WTC11 (cell line): ENCODE data around the gene PPOX. TPM values are rescaled to one million over a fixed set of nuclear protein-coding genes. Genes with fewer than 3 reads are reported as not detected.
A peak's percentile ranks its signal among the peaks of the same experiment; 100 is the strongest.

ENCODE experiments used
- CREM ChIP-seq: sonication (generic); formaldehyde crosslinking; IDR thresholded peaks from 2 replicates; pipeline ENCODE4 v1.8.1; 2022; ENCODE audit warnings: mild to moderate bottlenecking, missing genetic modification reagents, moderate library complexity
- ELF4 ChIP-seq: sonication (generic); formaldehyde crosslinking; IDR thresholded peaks from 2 replicates; pipeline ENCODE4 v1.8.1; 2022; ENCODE audit warnings: low read depth, mild to moderate bottlenecking, moderate library complexity, missing genetic modification reagents
- EMX1 ChIP-seq: fragments of 250-450 bp; sonication (Bioruptor Pico); IDR thresholded peaks from 2 replicates; pipeline ENCODE4 v1.8.0; 2021; ENCODE audit warnings: mild to moderate bottlenecking
- FOXK1 ChIP-seq: sonication (generic); formaldehyde crosslinking; IDR thresholded peaks from 2 replicates; pipeline ENCODE4 v1.8.0; 2022; ENCODE audit warnings: mild to moderate bottlenecking, moderate library complexity, missing genetic modification reagents
- FOXP1 ChIP-seq: sonication (generic); formaldehyde crosslinking; IDR thresholded peaks from 2 replicates; pipeline ENCODE4 v1.8.0; 2022; ENCODE audit warnings: missing genetic modification reagents, mild to moderate bottlenecking, moderate library complexity, borderline replicate concordance
- IRF2 ChIP-seq: sonication (generic); formaldehyde crosslinking; IDR thresholded peaks from 2 replicates; pipeline ENCODE4 v1.8.0; 2022; ENCODE audit warnings: low read depth, missing genetic modification reagents, borderline replicate concordance
- JUN ChIP-seq: sonication (generic); formaldehyde crosslinking; IDR thresholded peaks from 2 replicates; pipeline ENCODE4 v1.8.0; 2023; ENCODE audit warnings: mild to moderate bottlenecking, missing genetic modification reagents
- NR2C2 ChIP-seq: sonication (generic); formaldehyde crosslinking; IDR thresholded peaks from 2 replicates; pipeline ENCODE4 v1.8.0; 2022; ENCODE audit warnings: mild to moderate bottlenecking, missing genetic modification reagents
- RELA ChIP-seq: sonication (generic); formaldehyde crosslinking; IDR thresholded peaks from 2 replicates; pipeline ENCODE4 v1.8.1; 2022; ENCODE audit warnings: missing genetic modification reagents, mild to moderate bottlenecking, borderline replicate concordance
- TCF7 ChIP-seq: sonication (generic); formaldehyde crosslinking; IDR thresholded peaks from 2 replicates; pipeline ENCODE4 v1.8.0; 2022; ENCODE audit warnings: mild to moderate bottlenecking, low read depth, missing genetic modification reagents, moderate library complexity
- ZNF416 ChIP-seq: fragments of 250-450 bp; sonication (Bioruptor Pico); IDR thresholded peaks from 2 replicates; pipeline ENCODE4 v1.9.0; 2021; ENCODE audit warnings: mild to moderate bottlenecking, inconsistent platforms
- ZNF671 ChIP-seq: fragments of 250-450 bp; sonication (Bioruptor Pico); IDR thresholded peaks from 2 replicates; pipeline ENCODE4 v1.8.0; 2021; ENCODE audit warnings: mild to moderate bottlenecking
- total RNA-seq: library from RNA; stranded (reverse); gene quantifications from 3 replicates; pipeline ENCODE4 v1.2.3, GENCODE V29; 2021
- TF ChIP-seq, protein P1 (sequence below): sonication (generic); formaldehyde crosslinking; IDR thresholded peaks from 2 replicates; pipeline ENCODE4 v1.8.1; 2023; ENCODE audit warnings: mild to moderate bottlenecking, missing genetic modification reagents, borderline replicate concordance
- TF ChIP-seq, protein P2 (sequence below): sonication (generic); formaldehyde crosslinking; IDR thresholded peaks from 2 replicates; pipeline ENCODE4 v1.8.0; 2022; ENCODE audit warnings: missing genetic modification reagents
- TF ChIP-seq, protein P3 (sequence below): sonication (generic); formaldehyde crosslinking; IDR thresholded peaks from 2 replicates; pipeline ENCODE4 v1.8.1; 2022; ENCODE audit warnings: low read depth, missing genetic modification reagents, borderline replicate concordance
- TF ChIP-seq, protein P4 (sequence below): fragments of 250-450 bp; sonication (Bioruptor Pico); IDR thresholded peaks from 2 replicates; pipeline ENCODE4 v1.8.0; 2021; ENCODE audit warnings: mild to moderate bottlenecking
- TF ChIP-seq, protein P5 (sequence below): sonication (generic); formaldehyde crosslinking; IDR thresholded peaks from 2 replicates; pipeline ENCODE4 v1.8.1; 2022; ENCODE audit warnings: low read depth, mild to moderate bottlenecking, moderate library complexity, missing genetic modification reagents, borderline replicate concordance
- TF ChIP-seq, protein P6 (sequence below): fragments of 250-450 bp; sonication (Bioruptor Pico); IDR thresholded peaks from 2 replicates; pipeline ENCODE4 v1.9.0; 2021; ENCODE audit warnings: mild to moderate bottlenecking, borderline replicate concordance

The PPOX gene
- total RNA-seq, 1 experiment from 2014 or later, result 44.8 TPM

DNA sequence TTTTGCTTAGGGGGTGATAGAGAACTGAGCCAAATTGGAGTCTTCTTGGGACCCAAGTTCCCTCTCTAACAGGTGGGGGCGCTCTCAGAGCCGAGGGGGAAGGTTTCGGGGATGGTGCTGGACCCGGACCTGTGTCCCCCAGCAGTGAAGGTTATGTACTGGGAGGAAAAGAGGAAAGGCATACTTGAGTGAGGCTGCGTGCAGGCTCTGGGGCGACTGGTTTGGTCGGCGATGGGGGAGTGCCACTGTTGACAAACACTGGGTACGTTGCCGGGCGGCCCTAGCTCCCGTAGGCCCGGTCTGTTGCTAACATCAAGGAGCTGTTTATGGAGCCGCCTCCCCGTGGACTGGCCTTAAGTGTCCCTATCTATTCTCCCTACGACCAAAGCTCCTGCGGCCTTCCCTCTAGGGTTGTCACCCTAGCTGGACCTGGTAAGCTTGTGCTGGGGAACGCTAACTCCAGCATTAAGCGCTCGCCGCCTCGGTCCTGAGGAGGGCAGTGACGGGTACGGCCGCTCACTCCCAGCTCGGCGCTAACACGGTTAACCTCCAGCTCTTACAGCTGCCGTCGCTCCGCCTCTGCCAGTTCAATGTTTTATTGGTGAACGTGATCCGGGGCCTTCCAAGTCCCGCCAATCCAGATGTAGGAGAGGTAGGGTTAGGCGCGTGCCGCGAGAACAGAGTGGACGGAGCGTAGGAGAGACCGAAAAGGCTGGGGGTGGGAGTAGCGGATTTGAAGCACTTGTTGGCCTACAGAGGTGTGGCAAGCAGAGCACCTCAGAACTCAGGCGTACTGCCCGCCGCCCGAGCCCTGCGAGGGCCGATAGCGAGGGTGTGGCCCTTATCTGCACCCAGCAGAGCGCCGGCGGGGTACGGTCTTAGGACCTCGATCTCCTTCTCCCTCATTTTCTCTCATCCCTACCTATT is at the start of gene PPOX (continued):
- TF ChIP-seq, protein P1, sequence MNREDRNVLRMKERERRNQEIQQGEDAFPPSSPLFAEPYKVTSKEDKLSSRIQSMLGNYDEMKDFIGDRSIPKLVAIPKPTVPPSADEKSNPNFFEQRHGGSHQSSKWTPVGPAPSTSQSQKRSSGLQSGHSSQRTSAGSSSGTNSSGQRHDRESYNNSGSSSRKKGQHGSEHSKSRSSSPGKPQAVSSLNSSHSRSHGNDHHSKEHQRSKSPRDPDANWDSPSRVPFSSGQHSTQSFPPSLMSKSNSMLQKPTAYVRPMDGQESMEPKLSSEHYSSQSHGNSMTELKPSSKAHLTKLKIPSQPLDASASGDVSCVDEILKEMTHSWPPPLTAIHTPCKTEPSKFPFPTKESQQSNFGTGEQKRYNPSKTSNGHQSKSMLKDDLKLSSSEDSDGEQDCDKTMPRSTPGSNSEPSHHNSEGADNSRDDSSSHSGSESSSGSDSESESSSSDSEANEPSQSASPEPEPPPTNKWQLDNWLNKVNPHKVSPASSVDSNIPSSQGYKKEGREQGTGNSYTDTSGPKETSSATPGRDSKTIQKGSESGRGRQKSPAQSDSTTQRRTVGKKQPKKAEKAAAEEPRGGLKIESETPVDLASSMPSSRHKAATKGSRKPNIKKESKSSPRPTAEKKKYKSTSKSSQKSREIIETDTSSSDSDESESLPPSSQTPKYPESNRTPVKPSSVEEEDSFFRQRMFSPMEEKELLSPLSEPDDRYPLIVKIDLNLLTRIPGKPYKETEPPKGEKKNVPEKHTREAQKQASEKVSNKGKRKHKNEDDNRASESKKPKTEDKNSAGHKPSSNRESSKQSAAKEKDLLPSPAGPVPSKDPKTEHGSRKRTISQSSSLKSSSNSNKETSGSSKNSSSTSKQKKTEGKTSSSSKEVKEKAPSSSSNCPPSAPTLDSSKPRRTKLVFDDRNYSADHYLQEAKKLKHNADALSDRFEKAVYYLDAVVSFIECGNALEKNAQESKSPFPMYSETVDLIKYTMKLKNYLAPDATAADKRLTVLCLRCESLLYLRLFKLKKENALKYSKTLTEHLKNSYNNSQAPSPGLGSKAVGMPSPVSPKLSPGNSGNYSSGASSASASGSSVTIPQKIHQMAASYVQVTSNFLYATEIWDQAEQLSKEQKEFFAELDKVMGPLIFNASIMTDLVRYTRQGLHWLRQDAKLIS (CRISPR knock-in tag), result no peak
- peak; percentile 89 for TF ChIP-seq FOXK1 (CRISPR knock-in tag)
- TF ChIP-seq, protein P2, sequence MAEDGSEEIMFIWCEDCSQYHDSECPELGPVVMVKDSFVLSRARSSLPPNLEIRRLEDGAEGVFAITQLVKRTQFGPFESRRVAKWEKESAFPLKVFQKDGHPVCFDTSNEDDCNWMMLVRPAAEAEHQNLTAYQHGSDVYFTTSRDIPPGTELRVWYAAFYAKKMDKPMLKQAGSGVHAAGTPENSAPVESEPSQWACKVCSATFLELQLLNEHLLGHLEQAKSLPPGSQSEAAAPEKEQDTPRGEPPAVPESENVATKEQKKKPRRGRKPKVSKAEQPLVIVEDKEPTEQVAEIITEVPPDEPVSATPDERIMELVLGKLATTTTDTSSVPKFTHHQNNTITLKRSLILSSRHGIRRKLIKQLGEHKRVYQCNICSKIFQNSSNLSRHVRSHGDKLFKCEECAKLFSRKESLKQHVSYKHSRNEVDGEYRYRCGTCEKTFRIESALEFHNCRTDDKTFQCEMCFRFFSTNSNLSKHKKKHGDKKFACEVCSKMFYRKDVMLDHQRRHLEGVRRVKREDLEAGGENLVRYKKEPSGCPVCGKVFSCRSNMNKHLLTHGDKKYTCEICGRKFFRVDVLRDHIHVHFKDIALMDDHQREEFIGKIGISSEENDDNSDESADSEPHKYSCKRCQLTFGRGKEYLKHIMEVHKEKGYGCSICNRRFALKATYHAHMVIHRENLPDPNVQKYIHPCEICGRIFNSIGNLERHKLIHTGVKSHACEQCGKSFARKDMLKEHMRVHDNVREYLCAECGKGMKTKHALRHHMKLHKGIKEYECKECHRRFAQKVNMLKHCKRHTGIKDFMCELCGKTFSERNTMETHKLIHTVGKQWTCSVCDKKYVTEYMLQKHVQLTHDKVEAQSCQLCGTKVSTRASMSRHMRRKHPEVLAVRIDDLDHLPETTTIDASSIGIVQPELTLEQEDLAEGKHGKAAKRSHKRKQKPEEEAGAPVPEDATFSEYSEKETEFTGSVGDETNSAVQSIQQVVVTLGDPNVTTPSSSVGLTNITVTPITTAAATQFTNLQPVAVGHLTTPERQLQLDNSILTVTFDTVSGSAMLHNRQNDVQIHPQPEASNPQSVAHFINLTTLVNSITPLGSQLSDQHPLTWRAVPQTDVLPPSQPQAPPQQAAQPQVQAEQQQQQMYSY, result peak; percentile 33; the same call in 1 of the 2 replicates
- TF ChIP-seq NR2C2 (CRISPR knock-in tag), result no peak
- no peak for TF ChIP-seq ELF4 (CRISPR knock-in tag)
- peak; percentile 64; the same call in 1 of the 2 replicates for TF ChIP-seq CREM (CRISPR knock-in tag)
- TF ChIP-seq EMX1 (CRISPR knock-in tag), result no peak
- TF ChIP-seq, protein P3, sequence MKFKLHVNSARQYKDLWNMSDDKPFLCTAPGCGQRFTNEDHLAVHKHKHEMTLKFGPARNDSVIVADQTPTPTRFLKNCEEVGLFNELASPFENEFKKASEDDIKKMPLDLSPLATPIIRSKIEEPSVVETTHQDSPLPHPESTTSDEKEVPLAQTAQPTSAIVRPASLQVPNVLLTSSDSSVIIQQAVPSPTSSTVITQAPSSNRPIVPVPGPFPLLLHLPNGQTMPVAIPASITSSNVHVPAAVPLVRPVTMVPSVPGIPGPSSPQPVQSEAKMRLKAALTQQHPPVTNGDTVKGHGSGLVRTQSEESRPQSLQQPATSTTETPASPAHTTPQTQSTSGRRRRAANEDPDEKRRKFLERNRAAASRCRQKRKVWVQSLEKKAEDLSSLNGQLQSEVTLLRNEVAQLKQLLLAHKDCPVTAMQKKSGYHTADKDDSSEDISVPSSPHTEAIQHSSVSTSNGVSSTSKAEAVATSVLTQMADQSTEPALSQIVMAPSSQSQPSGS (CRISPR knock-in tag), result no peak
- no peak for TF ChIP-seq IRF2 (CRISPR knock-in tag)
- TF ChIP-seq RELA, result no peak
- 0 out of 2 replicates have a peak, but pooled peaks have one; percentile 6 for TF ChIP-seq ZNF416 (CRISPR knock-in tag)
- TF ChIP-seq, protein P4, sequence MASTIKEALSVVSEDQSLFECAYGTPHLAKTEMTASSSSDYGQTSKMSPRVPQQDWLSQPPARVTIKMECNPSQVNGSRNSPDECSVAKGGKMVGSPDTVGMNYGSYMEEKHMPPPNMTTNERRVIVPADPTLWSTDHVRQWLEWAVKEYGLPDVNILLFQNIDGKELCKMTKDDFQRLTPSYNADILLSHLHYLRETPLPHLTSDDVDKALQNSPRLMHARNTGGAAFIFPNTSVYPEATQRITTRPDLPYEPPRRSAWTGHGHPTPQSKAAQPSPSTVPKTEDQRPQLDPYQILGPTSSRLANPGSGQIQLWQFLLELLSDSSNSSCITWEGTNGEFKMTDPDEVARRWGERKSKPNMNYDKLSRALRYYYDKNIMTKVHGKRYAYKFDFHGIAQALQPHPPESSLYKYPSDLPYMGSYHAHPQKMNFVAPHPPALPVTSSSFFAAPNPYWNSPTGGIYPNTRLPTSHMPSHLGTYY (CRISPR knock-in tag), result no peak
- TF ChIP-seq JUN (CRISPR knock-in tag), result no peak
- TF ChIP-seq ZNF671 (CRISPR knock-in tag), result no peak
- TF ChIP-seq, protein P5, sequence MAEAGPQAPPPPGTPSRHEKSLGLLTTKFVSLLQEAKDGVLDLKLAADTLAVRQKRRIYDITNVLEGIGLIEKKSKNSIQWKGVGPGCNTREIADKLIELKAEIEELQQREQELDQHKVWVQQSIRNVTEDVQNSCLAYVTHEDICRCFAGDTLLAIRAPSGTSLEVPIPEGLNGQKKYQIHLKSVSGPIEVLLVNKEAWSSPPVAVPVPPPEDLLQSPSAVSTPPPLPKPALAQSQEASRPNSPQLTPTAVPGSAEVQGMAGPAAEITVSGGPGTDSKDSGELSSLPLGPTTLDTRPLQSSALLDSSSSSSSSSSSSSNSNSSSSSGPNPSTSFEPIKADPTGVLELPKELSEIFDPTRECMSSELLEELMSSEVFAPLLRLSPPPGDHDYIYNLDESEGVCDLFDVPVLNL (CRISPR knock-in tag), result no peak
- TF ChIP-seq, protein P6, sequence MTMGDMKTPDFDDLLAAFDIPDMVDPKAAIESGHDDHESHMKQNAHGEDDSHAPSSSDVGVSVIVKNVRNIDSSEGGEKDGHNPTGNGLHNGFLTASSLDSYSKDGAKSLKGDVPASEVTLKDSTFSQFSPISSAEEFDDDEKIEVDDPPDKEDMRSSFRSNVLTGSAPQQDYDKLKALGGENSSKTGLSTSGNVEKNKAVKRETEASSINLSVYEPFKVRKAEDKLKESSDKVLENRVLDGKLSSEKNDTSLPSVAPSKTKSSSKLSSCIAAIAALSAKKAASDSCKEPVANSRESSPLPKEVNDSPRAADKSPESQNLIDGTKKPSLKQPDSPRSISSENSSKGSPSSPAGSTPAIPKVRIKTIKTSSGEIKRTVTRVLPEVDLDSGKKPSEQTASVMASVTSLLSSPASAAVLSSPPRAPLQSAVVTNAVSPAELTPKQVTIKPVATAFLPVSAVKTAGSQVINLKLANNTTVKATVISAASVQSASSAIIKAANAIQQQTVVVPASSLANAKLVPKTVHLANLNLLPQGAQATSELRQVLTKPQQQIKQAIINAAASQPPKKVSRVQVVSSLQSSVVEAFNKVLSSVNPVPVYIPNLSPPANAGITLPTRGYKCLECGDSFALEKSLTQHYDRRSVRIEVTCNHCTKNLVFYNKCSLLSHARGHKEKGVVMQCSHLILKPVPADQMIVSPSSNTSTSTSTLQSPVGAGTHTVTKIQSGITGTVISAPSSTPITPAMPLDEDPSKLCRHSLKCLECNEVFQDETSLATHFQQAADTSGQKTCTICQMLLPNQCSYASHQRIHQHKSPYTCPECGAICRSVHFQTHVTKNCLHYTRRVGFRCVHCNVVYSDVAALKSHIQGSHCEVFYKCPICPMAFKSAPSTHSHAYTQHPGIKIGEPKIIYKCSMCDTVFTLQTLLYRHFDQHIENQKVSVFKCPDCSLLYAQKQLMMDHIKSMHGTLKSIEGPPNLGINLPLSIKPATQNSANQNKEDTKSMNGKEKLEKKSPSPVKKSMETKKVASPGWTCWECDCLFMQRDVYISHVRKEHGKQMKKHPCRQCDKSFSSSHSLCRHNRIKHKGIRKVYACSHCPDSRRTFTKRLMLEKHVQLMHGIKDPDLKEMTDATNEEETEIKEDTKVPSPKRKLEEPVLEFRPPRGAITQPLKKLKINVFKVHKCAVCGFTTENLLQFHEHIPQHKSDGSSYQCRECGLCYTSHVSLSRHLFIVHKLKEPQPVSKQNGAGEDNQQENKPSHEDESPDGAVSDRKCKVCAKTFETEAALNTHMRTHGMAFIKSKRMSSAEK (CRISPR knock-in tag), result no peak
- TF ChIP-seq FOXP1 (CRISPR knock-in tag), result no peak
- no peak for TF ChIP-seq TCF7 (CRISPR knock-in tag)
